Osteocyte (in vitro differentiated cells): ENCODE results near the gene SLC50A1. TPM values are rescaled to one million over a fixed set of nuclear protein-coding genes. Genes with fewer than 3 reads are reported as not detected.

ENCODE experiments used
- DNase-seq: peaks from one replicate; pipeline ENCODE4 v3.0.0; 2021; ENCODE audit warnings: mixed read lengths; ENCODE audit not compliant: unreplicated experiment; ENCODE audit errors: extremely low spot score
- H3K27ac Mint-ChIP-seq: one replicate; pipeline ENCODE4 v1.8.0; 2021; ENCODE audit warnings: mild to moderate bottlenecking, mixed read lengths; ENCODE audit not compliant: unreplicated experiment
- H3K27me3 Mint-ChIP-seq: one replicate; pipeline ENCODE4 v1.8.0; 2021; ENCODE audit warnings: mixed read lengths; ENCODE audit not compliant: unreplicated experiment
- H3K36me3 Mint-ChIP-seq: one replicate; pipeline ENCODE4 v1.8.0; 2021; ENCODE audit warnings: mixed read lengths; ENCODE audit not compliant: unreplicated experiment
- H3K4me1 Mint-ChIP-seq: one replicate; pipeline ENCODE4 v1.8.0; 2021; ENCODE audit warnings: mixed read lengths; ENCODE audit not compliant: unreplicated experiment
- H3K4me3 Mint-ChIP-seq: one replicate; pipeline ENCODE4 v1.8.0; 2021; ENCODE audit warnings: mild to moderate bottlenecking, moderate library complexity, mixed read lengths; ENCODE audit not compliant: unreplicated experiment
- H3K9me3 Mint-ChIP-seq: one replicate; pipeline ENCODE4 v1.8.0; 2021; ENCODE audit warnings: mixed read lengths; ENCODE audit not compliant: unreplicated experiment
- CTCF ChIP-seq: fragments of 200-600 bp; sonication (generic); IDR thresholded peaks from 2 replicates; pipeline ENCODE4 v1.5.0; 2021; ENCODE audit warnings: antibody characterized with exemption, mild to moderate bottlenecking, moderate library complexity
- total RNA-seq: library from RNA; stranded (reverse); gene quantifications from 2 replicates; pipeline ENCODE4 v1.2.1, GENCODE V29; 2021

Gene SLC50A1
- total RNA-seq, 1 donor from 2014 or later = 26.5 TPM

- TF ChIP-seq CTCF = no peak
- Mint-ChIP-seq H3K27ac (no peak overlapping the region), H3K27me3 (peaks cover 20% of the 10 kb centered on the region), H3K9me3 (no peaks in the 10 kb centered on the region), H3K4me3 (no peak overlapping the region), H3K4me1 (no peaks in the 10 kb centered on the region), H3K36me3 (no peaks in the 10 kb centered on the region)
- no peak for DNase-seq
These were observed 28.1 kb upstream of the SLC50A1 start for GRCh38 chr1:155107309-155108264.

GRCh38 chr1:155108296-155108695 lies 27.4 kb upstream of the SLC50A1 start:
- TF ChIP-seq CTCF = no peak
- DNase-seq = no peak
- Mint-ChIP-seq H3K9me3 (no peaks in the 10 kb centered on the region), H3K4me1 (no peaks in the 10 kb centered on the region), H3K27me3 (peaks cover 20% of the 10 kb centered on the region), H3K4me3 (no peak overlapping the region), H3K27ac (no peak overlapping the region), H3K36me3 (no peaks in the 10 kb centered on the region)

- no peak for TF ChIP-seq CTCF
- Mint-ChIP-seq H3K9me3 (no peaks in the 10 kb centered on the region), H3K4me3 (no peak overlapping the region), H3K27ac (no peak overlapping the region), H3K27me3 (peaks cover 16% of the 10 kb centered on the region), H3K4me1 (peaks cover 2% of the 10 kb centered on the region), H3K36me3 (no peaks in the 10 kb centered on the region)
- no peak for DNase-seq
These were observed 25.3 kb upstream of the SLC50A1 start for GRCh38 chr1:155110381-155110780.

- Mint-ChIP-seq H3K9me3 (no peaks in the 10 kb centered on the region), H3K4me3 (no peak overlapping the region), H3K36me3 (no peaks in the 10 kb centered on the region), H3K4me1 (peaks cover 2% of the 10 kb centered on the region), H3K27ac (no peak overlapping the region), H3K27me3 (peaks cover 12% of the 10 kb centered on the region)
- no peak for TF ChIP-seq CTCF
- no peak for DNase-seq
These were observed 24.8 kb upstream of the SLC50A1 start for GRCh38 chr1:155110826-155111225.

- no peak overlapping the region for H3K27ac Mint-ChIP-seq
- H3K4me3 Mint-ChIP-seq = no peak overlapping the region
These were observed 22.1 kb upstream of the SLC50A1 start for GRCh38 chr1:155113450-155113980.

More at GRCh38 chr1:155113450-155113980, 22.1 kb upstream of the SLC50A1 start:
- no peak for TF ChIP-seq CTCF
- no peak for DNase-seq
- Mint-ChIP-seq H3K27me3 (peaks cover 11% of the 10 kb centered on the region), H3K9me3 (no peaks in the 10 kb centered on the region), H3K36me3 (no peaks in the 10 kb centered on the region), H3K4me1 (peaks cover 2% of the 10 kb centered on the region)
